Measurements from ENCODE around the gene CABLES2.

Gene CABLES2

GRCh38 chr20:62350629-62351422 lies 56.3 kb downstream of the CABLES2 start:
- H3K36me3 Mint-ChIP-seq (ENCODE audit: low read depth) = peaks cover 31% of the 10 kb centered on the region
- H3K4me3 Mint-ChIP-seq = no peak overlapping the region
- H3K9me3 Mint-ChIP-seq = peaks cover 22% of the 10 kb centered on the region
- TF ChIP-seq CTCF (IDR thresholded peaks at IDR 0.05) = no peak
- H3K27me3 Mint-ChIP-seq (ENCODE audit: low read depth, poor library complexity) = no peaks in the 10 kb centered on the region
- peaks cover 16% of the 10 kb centered on the region for H3K4me1 Mint-ChIP-seq
- H3K27ac Mint-ChIP-seq = no peak overlapping the region
- DNase-seq = no peak

- Mint-ChIP-seq H3K4me3 (no peak overlapping the region), H3K9me3 (peaks cover 22% of the 10 kb centered on the region), H3K27ac (no peak overlapping the region), H3K27me3 (ENCODE audit: low read depth, poor library complexity) (no peaks in the 10 kb centered on the region), H3K36me3 (ENCODE audit: low read depth) (peaks cover 37% of the 10 kb centered on the region), H3K4me1 (peaks cover 10% of the 10 kb centered on the region)
- DNase-seq = no peak
- TF ChIP-seq CTCF (IDR thresholded peaks at IDR 0.05) = no peak
Observed at GRCh38 chr20:62350098-62350628, 56.9 kb downstream of the CABLES2 start.

GRCh38 chr20:62349556-62350097 lies 57.5 kb downstream of the CABLES2 start:
- H3K9me3 Mint-ChIP-seq = peaks cover 22% of the 10 kb centered on the region
- H3K27ac Mint-ChIP-seq = no peak overlapping the region
- H3K36me3 Mint-ChIP-seq (ENCODE audit: low read depth) = peaks cover 41% of the 10 kb centered on the region
- no peaks in the 10 kb centered on the region for H3K27me3 Mint-ChIP-seq (ENCODE audit: low read depth, poor library complexity)
- peaks cover 8% of the 10 kb centered on the region for H3K4me1 Mint-ChIP-seq
- no peak overlapping the region for H3K4me3 Mint-ChIP-seq
- no peak for DNase-seq
- no peak for TF ChIP-seq CTCF (IDR thresholded peaks at IDR 0.05)

GRCh38 chr20:62348604-62349003 lies 58.5 kb downstream of the CABLES2 start:
- Mint-ChIP-seq H3K27me3 (ENCODE audit: low read depth, poor library complexity) (no peaks in the 10 kb centered on the region), H3K9me3 (peaks cover 22% of the 10 kb centered on the region), H3K4me3 (no peak overlapping the region), H3K27ac (no peak overlapping the region), H3K4me1 (no peaks in the 10 kb centered on the region), H3K36me3 (ENCODE audit: low read depth) (peaks cover 48% of the 10 kb centered on the region)
- no peak for TF ChIP-seq CTCF (IDR thresholded peaks at IDR 0.05)
- DNase-seq = no peak

GRCh38 chr20:62347445-62347844 lies 59.6 kb downstream of the CABLES2 start:
- Mint-ChIP-seq H3K4me1 (no peaks in the 10 kb centered on the region), H3K36me3 (ENCODE audit: low read depth) (peaks cover 58% of the 10 kb centered on the region), H3K9me3 (peaks cover 22% of the 10 kb centered on the region), H3K27me3 (ENCODE audit: low read depth, poor library complexity) (no peaks in the 10 kb centered on the region), H3K27ac (no peak overlapping the region), H3K4me3 (no peak overlapping the region)
- no peak for TF ChIP-seq CTCF (IDR thresholded peaks at IDR 0.05)
- DNase-seq = no peak

- Mint-ChIP-seq H3K27ac (no peak overlapping the region), H3K4me3 (no peak overlapping the region), H3K27me3 (ENCODE audit: low read depth, poor library complexity) (no peaks in the 10 kb centered on the region), H3K4me1 (no peaks in the 10 kb centered on the region), H3K36me3 (ENCODE audit: low read depth) (peaks cover 60% of the 10 kb centered on the region), H3K9me3 (peaks cover 22% of the 10 kb centered on the region)
- no peak for DNase-seq
- no peak for TF ChIP-seq CTCF (IDR thresholded peaks at IDR 0.05)
Observed at GRCh38 chr20:62347151-62347404, 60.0 kb downstream of the CABLES2 start.

Data from nephron progenitor cell (in vitro differentiated cells).